ENCODE measurements around the gene EFNA2.

DNA sequence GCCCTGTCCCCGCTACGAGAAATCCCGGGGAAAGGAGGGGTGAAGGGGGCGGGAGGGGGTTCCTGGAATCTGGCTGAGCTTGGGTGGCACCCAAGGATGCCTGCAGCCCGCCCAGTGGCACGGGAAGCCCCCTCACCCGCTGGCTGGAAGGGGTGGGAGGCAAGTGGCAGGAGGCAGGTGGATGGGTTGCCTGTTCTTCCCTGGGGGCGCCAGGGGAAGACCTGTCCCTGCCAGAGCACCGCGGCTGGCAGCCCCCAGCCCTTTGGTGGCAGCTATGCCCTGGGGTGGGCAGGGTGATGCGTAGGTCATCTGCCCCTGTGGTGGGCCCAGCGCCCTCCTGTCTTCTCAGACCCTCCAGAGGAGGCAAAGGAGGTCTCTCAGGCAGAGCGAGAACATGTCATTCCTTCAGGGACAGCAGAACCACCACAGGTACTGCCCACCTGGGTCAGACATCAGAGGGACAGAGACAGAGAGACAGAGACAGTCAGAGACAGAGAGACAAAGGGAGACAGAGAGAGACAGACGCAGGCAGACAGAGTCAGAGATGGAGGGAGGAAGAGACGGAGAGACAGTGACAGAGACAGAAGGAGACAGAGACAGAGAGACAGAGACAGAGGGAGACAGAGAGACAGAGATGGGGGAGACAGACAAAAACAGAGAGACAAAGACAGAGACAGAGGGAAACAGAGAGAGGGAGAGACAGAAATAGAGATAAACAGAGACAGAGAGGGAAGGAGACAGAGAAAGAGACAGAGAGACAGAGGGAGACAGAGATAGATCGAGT, 36.7 kb downstream of the EFNA2 start:
- TF ChIP-seq, protein P1, sequence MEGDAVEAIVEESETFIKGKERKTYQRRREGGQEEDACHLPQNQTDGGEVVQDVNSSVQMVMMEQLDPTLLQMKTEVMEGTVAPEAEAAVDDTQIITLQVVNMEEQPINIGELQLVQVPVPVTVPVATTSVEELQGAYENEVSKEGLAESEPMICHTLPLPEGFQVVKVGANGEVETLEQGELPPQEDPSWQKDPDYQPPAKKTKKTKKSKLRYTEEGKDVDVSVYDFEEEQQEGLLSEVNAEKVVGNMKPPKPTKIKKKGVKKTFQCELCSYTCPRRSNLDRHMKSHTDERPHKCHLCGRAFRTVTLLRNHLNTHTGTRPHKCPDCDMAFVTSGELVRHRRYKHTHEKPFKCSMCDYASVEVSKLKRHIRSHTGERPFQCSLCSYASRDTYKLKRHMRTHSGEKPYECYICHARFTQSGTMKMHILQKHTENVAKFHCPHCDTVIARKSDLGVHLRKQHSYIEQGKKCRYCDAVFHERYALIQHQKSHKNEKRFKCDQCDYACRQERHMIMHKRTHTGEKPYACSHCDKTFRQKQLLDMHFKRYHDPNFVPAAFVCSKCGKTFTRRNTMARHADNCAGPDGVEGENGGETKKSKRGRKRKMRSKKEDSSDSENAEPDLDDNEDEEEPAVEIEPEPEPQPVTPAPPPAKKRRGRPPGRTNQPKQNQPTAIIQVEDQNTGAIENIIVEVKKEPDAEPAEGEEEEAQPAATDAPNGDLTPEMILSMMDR (IDR thresholded peaks at IDR 0.05; ENCODE audit: low read depth, low read length, poor library complexity, severe bottlenecking) = no peak
- no peak for TF ChIP-seq EZH2phosphoT487 (IDR thresholded peaks at IDR 0.05; ENCODE audit: borderline replicate concordance, low read length)

All from DOHH2 (cell line).